Loucy (cell line): Measurements from ENCODE around the gene MDFI.

ENCODE experiments used
- H2AFZ ChIP-seq: fragments of 200-600 bp; sonication (generic); 2 replicates; pipeline ENCODE4 v1.6.0; 2016; ENCODE audit warnings: antibody characterized with exemption, mild to moderate bottlenecking, low read length, moderate library complexity
- H3F3A ChIP-seq: fragments of 200-600 bp; 2 replicates; pipeline ENCODE4 v1.6.0; 2016; ENCODE audit warnings: antibody characterized with exemption, low read depth, mild to moderate bottlenecking
- H3K27me3 ChIP-seq: fragments of 200-600 bp; sonication (generic); 2 replicates; pipeline ENCODE4 v1.6.1; 2014; ENCODE audit warnings: low read length, mild to moderate bottlenecking; ENCODE audit not compliant: insufficient read depth, poor library complexity, severe bottlenecking
- H3K36me3 ChIP-seq: fragments of 200-600 bp; sonication (generic); 2 replicates; pipeline ENCODE4 v1.6.1; 2016; ENCODE audit warnings: low read length; ENCODE audit not compliant: insufficient read depth
- H3K4me1 ChIP-seq: fragments of 200-600 bp; sonication (generic); 2 replicates; pipeline ENCODE4 v1.5.1; 2014; ENCODE audit warnings: low read length, mild to moderate bottlenecking; ENCODE audit not compliant: insufficient read depth, poor library complexity, severe bottlenecking
- H3K4me2 ChIP-seq: fragments of 200-600 bp; sonication (generic); 2 replicates; pipeline ENCODE4 v1.6.0; 2014; ENCODE audit warnings: antibody characterized with exemption, low read length, low read depth, mild to moderate bottlenecking; ENCODE audit not compliant: poor library complexity, severe bottlenecking
- H3K4me3 ChIP-seq: fragments of 200-600 bp; sonication (generic); 2 replicates; pipeline ENCODE4 v1.5.1; 2014; ENCODE audit warnings: low read length, mild to moderate bottlenecking, mixed read lengths; ENCODE audit not compliant: poor library complexity, severe bottlenecking
- H3K79me2 ChIP-seq: fragments of 200-600 bp; sonication (generic); 2 replicates; pipeline ENCODE4 v1.6.1; 2014; ENCODE audit warnings: low read length; ENCODE audit not compliant: insufficient read depth
- H3K9ac ChIP-seq: fragments of 200-600 bp; sonication (generic); 2 replicates; pipeline ENCODE4 v1.6.0; 2014; ENCODE audit warnings: mild to moderate bottlenecking, low read depth, low read length, moderate library complexity; ENCODE audit not compliant: poor library complexity, severe bottlenecking
- H3K9me2 ChIP-seq: fragments of 200-600 bp; sonication (generic); replicated peaks from 2 replicates; pipeline ENCODE4 v1.6.1; 2016; ENCODE audit warnings: low read depth, low read length, mixed read lengths
- H3K9me3 ChIP-seq: fragments of 200-600 bp; sonication (generic); 2 replicates; pipeline ENCODE4 v1.6.1; 2014; ENCODE audit warnings: mild to moderate bottlenecking, antibody characterized with exemption, low read length, low read depth; ENCODE audit not compliant: insufficient read depth
- H4K20me1 ChIP-seq: fragments of 200-600 bp; sonication (generic); 2 replicates; pipeline ENCODE4 v1.6.0; 2014; ENCODE audit warnings: antibody characterized with exemption, low read length, mild to moderate bottlenecking; ENCODE audit not compliant: insufficient read depth, poor library complexity, severe bottlenecking
- EZH2phosphoT487 ChIP-seq: fragments of 200-600 bp; IDR thresholded peaks from 2 replicates; pipeline ENCODE4 v1.6.1; 2018; ENCODE audit warnings: antibody characterized with exemption, mild to moderate bottlenecking, moderate library complexity, borderline replicate concordance
- TF ChIP-seq, protein P1 (sequence below): fragments of 200-600 bp; sonication (generic); conservative IDR thresholded peaks from 2 replicates; pipeline ENCODE4 v1.5.1; 2014; ENCODE audit warnings: mild to moderate bottlenecking, antibody characterized with exemption, low read length

The MDFI gene

DNA sequence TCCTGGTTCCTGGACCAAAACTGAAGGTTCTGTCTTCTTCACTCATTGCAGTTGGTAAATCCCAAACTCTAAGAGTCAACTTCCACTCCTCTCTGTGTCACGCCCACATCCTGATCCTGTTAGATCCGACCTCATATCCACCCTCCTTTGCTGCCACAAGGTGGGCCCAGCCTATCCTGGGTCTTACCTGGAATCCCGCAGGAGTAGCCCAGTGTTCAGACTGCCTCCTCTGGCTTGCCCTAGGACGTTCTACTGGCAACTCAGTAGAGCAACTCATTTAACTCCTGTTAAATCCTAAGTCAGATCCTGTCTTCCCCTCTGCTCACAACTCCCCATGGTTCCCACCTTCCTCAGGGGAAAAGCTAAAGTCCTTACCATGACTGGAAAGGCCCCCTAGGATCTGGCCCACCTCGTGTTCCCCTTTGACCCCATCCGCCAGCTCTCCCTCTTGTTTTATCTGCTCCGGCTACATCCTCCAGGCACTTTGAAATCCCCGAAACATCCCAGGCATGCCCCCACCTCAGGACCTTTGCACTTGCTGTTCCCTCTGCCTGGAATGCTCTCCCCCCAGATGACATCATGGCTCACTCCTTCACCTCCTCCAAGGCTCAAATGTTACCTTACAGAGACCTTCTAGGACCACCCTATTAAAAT is 53.3 kb downstream of the MDFI start:
- Histone ChIP-seq H3K4me2 (no peak overlapping the region), H3K9me2 (no peaks in the 10 kb centered on the region), H3F3A (no peaks in the 10 kb centered on the region), H3K4me3 (no peak overlapping the region), H4K20me1 (no peaks in the 10 kb centered on the region), H3K27me3 (no peaks in the 10 kb centered on the region), H3K36me3 (no peaks in the 10 kb centered on the region), H3K4me1 (no peaks in the 10 kb centered on the region), H3K9ac (no peak overlapping the region), H2AFZ (no peak overlapping the region), H3K9me3 (no peaks in the 10 kb centered on the region), H3K79me2 (no peaks in the 10 kb centered on the region)
- TF ChIP-seq, protein P1, sequence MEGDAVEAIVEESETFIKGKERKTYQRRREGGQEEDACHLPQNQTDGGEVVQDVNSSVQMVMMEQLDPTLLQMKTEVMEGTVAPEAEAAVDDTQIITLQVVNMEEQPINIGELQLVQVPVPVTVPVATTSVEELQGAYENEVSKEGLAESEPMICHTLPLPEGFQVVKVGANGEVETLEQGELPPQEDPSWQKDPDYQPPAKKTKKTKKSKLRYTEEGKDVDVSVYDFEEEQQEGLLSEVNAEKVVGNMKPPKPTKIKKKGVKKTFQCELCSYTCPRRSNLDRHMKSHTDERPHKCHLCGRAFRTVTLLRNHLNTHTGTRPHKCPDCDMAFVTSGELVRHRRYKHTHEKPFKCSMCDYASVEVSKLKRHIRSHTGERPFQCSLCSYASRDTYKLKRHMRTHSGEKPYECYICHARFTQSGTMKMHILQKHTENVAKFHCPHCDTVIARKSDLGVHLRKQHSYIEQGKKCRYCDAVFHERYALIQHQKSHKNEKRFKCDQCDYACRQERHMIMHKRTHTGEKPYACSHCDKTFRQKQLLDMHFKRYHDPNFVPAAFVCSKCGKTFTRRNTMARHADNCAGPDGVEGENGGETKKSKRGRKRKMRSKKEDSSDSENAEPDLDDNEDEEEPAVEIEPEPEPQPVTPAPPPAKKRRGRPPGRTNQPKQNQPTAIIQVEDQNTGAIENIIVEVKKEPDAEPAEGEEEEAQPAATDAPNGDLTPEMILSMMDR = no peak
- no peak for TF ChIP-seq EZH2phosphoT487

DNA sequence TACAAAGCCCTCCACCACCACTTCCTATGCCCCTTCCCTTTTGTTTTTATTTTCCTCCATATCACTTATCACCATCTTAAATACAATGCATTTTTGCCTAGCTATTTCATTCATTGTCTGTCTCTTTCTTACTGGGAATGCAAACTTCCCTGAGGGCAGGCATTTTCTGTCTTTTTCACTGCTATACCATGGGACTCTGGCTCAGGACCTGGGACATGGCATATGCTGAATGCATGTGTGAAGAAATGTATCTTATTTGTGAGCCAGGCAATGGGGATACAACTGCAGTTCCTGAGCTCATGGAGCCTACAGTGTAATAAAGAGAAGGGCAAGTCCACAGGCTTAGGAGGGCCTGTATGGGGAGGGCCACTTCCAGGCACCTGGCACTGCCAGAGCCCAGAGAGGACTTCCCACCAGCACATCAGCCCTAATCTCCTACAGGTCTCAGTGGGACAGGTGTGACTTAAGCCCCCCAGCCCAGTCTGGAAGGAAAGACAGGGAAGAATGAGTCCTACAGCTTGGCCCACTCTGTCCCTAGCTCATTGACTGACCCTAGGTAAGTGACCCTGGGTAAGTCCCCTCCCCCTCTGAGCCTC is 53.9 kb downstream of the MDFI start:
- H3K4me2 ChIP-seq = no peak overlapping the region
- no peaks in the 10 kb centered on the region for H4K20me1 ChIP-seq
- TF ChIP-seq, protein P1 = no peak
- TF ChIP-seq EZH2phosphoT487 = no peak
- H3K4me3 ChIP-seq = no peak overlapping the region
- no peaks in the 10 kb centered on the region for H3K36me3 ChIP-seq
- no peaks in the 10 kb centered on the region for H3F3A ChIP-seq
- H3K4me1 ChIP-seq = no peaks in the 10 kb centered on the region
- no peaks in the 10 kb centered on the region for H3K27me3 ChIP-seq
- no peaks in the 10 kb centered on the region for H3K9me2 ChIP-seq
- H3K9me3 ChIP-seq = no peaks in the 10 kb centered on the region
- no peak overlapping the region for H3K9ac ChIP-seq
- H3K79me2 ChIP-seq = no peaks in the 10 kb centered on the region
- no peak overlapping the region for H2AFZ ChIP-seq

DNA sequence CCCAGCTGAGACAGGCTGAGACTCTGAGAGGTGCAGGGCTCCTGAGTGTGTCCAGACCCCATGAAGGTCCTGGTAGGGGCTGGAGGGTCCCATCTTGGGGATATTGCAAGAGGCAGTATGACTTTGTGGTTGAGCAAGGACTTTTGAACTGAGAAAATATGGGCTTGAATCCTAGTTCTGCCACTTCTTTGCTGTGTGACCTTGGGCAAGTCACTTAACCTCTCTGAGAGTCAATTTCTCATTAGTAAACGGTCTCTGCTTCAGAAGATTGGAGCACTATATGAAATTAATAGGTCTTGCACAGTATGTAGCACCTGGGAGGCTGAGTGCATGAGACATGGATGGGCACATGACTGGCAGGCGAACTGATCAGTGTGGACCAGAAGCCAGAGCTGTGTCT is 54.5 kb downstream of the MDFI start:
- Histone ChIP-seq H3K9me2 (no peaks in the 10 kb centered on the region), H2AFZ (no peak overlapping the region), H3K9me3 (no peaks in the 10 kb centered on the region), H4K20me1 (no peaks in the 10 kb centered on the region), H3K9ac (no peak overlapping the region), H3K4me2 (no peak overlapping the region), H3K79me2 (no peaks in the 10 kb centered on the region), H3K27me3 (no peaks in the 10 kb centered on the region), H3K36me3 (no peaks in the 10 kb centered on the region), H3K4me3 (no peak overlapping the region), H3F3A (no peaks in the 10 kb centered on the region), H3K4me1 (no peaks in the 10 kb centered on the region)
- TF ChIP-seq, protein P1 = no peak
- no peak for TF ChIP-seq EZH2phosphoT487
